ENCODE results near the gene KAZN.

DNA sequence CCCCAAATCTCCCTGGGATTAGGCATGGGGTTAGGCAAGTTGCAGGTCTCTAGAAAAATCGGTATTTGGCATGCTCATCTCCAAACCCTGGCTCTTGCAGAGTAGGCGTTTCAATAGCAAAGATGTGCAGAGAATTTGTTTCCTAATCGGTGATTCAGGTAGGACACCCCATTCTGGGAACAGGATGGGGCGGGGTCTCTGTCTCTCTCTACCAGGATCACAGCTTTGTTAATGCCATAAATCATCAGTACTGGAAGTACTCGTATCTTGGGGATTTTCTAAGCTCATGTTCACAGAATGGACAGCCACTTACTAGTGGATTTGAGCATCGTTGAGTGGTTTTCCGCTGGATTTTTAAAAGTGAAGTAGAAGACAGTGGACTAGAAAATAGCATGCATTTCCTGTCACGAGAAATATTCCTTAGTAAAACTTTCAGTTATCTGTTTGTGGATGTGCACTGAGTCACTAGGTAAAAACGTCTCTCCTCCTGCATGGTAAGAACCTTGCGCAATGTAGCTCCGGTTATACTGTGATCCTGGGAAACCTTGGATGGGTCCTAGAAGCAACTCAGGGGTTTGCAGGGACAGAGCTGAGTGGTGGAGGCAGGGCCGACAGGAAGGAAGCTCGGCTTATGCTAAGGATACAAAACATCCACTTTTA, 560.2 kb downstream of the KAZN start:
- TF ChIP-seq POLR2A (IDR thresholded peaks at IDR 0.05), result no peak
- TF ChIP-seq, protein P1, sequence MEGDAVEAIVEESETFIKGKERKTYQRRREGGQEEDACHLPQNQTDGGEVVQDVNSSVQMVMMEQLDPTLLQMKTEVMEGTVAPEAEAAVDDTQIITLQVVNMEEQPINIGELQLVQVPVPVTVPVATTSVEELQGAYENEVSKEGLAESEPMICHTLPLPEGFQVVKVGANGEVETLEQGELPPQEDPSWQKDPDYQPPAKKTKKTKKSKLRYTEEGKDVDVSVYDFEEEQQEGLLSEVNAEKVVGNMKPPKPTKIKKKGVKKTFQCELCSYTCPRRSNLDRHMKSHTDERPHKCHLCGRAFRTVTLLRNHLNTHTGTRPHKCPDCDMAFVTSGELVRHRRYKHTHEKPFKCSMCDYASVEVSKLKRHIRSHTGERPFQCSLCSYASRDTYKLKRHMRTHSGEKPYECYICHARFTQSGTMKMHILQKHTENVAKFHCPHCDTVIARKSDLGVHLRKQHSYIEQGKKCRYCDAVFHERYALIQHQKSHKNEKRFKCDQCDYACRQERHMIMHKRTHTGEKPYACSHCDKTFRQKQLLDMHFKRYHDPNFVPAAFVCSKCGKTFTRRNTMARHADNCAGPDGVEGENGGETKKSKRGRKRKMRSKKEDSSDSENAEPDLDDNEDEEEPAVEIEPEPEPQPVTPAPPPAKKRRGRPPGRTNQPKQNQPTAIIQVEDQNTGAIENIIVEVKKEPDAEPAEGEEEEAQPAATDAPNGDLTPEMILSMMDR (IDR thresholded peaks at IDR 0.05), result no peak
